Ascending aorta (tissue), 2 donors: ENCODE measurements around the gene RUFY1. TPM values are rescaled to one million over a fixed set of nuclear protein-coding genes. Genes with fewer than 3 reads are reported as not detected.

Experiments used
- DNase-seq, 2 donors: peaks; one replicate each; pipeline ENCODE4 v3.0.0-alpha.2; 2019; ENCODE audit warnings: low spot score in 2 of 2
- H3K27ac ChIP-seq, 2 donors: fragments of 200-600 bp; sonication (generic); one replicate each; pipeline ENCODE4 v1.5.1; 2016 to 2017; ENCODE audit warnings: mild to moderate bottlenecking in 1 of 2
- H3K27me3 ChIP-seq: fragments of 200-600 bp; sonication (generic); one replicate; pipeline ENCODE4 v1.5.1; 2017
- H3K36me3 ChIP-seq, 2 donors: fragments of 200-600 bp; sonication (generic); one replicate each; pipeline ENCODE4 v1.5.1; 2016
- H3K4me1 ChIP-seq, 2 donors: fragments of 200-600 bp; sonication (generic); one replicate each; pipeline ENCODE4 v1.5.1; 2016 to 2017; ENCODE audit warnings: mild to moderate bottlenecking in 1 of 2
- H3K4me3 ChIP-seq, 2 donors: fragments of 200-600 bp; sonication (generic); one replicate each; pipeline ENCODE4 v1.5.1; 2016 to 2017; ENCODE audit warnings: mild to moderate bottlenecking in 1 of 2
- H3K9me3 ChIP-seq, 2 donors: fragments of 200-600 bp; sonication (generic); one replicate each; pipeline ENCODE4 v1.5.1; 2016
- intact Hi-C: fragments of 100-400 bp; cut with DNase I; formaldehyde crosslinking; loops from one replicate; pipeline ENCODE4 v1.15.1; 2023
- total RNA-seq: library from RNA; depleted of rRNA; stranded (reverse); fragments of >200 nt; gene quantifications from one replicate; pipeline ENCODE4 v1.1.0, GENCODE V29; 2016
- TF ChIP-seq, protein P1 (sequence below), 3 experiments: fragments of 200-600 bp in 2 of 3; fragments of 450-650 bp in 1 of 3; sonication (generic) in 2 of 3; IDR thresholded peaks; one replicate each; pipeline ENCODE4 v1.5.1; 2016 to 2019; ENCODE audit warnings: antibody characterized with exemption in 3 of 3, mild to moderate bottlenecking in 1 of 3, moderate library complexity in 1 of 3

Gene RUFY1
- total RNA-seq, 1 donor from 2014 or later = 12.2 TPM

- no peak for DNase-seq
- no peaks in the 10 kb centered on the region for H3K27me3 ChIP-seq
- peaks cover 70 to 88% of the 10 kb centered on the region in 2 donors for H3K36me3 ChIP-seq
These were observed 59.4 kb downstream of the RUFY1 start for GRCh38 chr5:179609834-179610108.

DNA sequence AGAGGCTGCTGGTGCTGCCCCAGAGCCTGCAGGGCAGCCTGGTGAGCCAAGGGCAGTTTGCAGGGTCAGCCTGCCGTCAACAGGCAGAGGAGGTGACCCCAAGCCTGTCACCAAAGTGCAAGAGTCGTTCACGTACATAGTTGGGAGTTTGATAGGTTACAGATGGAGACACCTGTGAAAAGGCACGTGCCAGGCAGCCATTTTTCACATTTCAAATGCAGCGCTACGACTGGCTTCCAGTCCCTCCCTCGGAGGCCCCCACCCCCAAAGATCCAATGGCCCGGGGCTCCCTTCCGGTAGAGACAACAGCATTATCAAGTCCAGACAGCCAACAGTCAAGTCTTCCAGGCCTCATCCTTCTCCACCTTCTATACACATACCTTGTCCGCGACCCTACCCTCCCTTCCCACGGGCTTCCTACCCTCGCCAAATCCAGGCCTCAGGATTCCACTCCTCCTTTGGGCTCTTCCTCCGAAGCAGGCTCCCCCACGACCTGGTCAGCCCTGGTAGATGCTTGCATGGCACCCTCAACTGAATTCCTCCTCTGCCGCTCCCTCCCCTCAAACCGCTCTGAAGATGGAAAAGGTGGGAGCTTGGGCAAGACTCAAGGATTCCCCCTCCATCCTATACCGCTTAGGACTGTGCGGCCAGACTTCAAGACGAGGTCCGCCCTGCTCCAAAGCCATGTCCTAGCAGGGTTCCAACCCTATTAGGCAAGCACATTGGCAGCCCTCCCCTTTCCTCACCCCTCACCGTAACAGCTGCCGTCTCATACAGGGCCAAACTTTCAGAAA is 60.0 kb downstream of the RUFY1 start:
- H3K27me3 ChIP-seq = no peaks in the 10 kb centered on the region
- DNase-seq = no peak
- H3K27ac ChIP-seq = peak overlapping the region in 1 of 2 donors; percentile 31
- TF ChIP-seq, protein P1, sequence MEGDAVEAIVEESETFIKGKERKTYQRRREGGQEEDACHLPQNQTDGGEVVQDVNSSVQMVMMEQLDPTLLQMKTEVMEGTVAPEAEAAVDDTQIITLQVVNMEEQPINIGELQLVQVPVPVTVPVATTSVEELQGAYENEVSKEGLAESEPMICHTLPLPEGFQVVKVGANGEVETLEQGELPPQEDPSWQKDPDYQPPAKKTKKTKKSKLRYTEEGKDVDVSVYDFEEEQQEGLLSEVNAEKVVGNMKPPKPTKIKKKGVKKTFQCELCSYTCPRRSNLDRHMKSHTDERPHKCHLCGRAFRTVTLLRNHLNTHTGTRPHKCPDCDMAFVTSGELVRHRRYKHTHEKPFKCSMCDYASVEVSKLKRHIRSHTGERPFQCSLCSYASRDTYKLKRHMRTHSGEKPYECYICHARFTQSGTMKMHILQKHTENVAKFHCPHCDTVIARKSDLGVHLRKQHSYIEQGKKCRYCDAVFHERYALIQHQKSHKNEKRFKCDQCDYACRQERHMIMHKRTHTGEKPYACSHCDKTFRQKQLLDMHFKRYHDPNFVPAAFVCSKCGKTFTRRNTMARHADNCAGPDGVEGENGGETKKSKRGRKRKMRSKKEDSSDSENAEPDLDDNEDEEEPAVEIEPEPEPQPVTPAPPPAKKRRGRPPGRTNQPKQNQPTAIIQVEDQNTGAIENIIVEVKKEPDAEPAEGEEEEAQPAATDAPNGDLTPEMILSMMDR (IDR thresholded peaks at IDR 0.05) = no peak
- intact Hi-C loops = loop anchor here (5.0 kb wide), 1 partner anchor 48 kb away; no protein-coding TSS in a partner anchor
- H3K4me1 ChIP-seq = peaks cover 0 to 8% of the 10 kb centered on the region in 2 donors
- no peaks in the 10 kb centered on the region for H3K9me3 ChIP-seq
- H3K36me3 ChIP-seq = peaks cover 75 to 91% of the 10 kb centered on the region in 2 donors
- H3K4me3 ChIP-seq = no peak overlapping the region

More at GRCh38 chr5:179609834-179610108, 59.4 kb downstream of the RUFY1 start:
- Histone ChIP-seq H3K9me3 (no peaks in the 10 kb centered on the region), H3K4me3 (no peak overlapping the region), H3K4me1 (peaks cover 0 to 8% of the 10 kb centered on the region in 2 donors), H3K27ac (no peak overlapping the region)
- intact Hi-C loops = loop anchor here (5.0 kb wide), 1 partner anchor 47 kb away; no protein-coding TSS in a partner anchor
- TF ChIP-seq, protein P1 (IDR thresholded peaks at IDR 0.05) = no peak

- intact Hi-C loops = loop anchor here (5.0 kb wide), 1 partner anchor 49 kb away; no protein-coding TSS in a partner anchor
These were observed 60.5 kb downstream of the RUFY1 start for GRCh38 chr5:179610903-179611265.

GRCh38 chr5:179612577-179613459 is 62.5 kb downstream of the RUFY1 start:
- DNase-seq = no peak
- H3K4me1 ChIP-seq = peaks cover 3 to 17% of the 10 kb centered on the region in 2 donors
- no peaks in the 10 kb centered on the region for H3K27me3 ChIP-seq
- H3K9me3 ChIP-seq = no peaks in the 10 kb centered on the region
- H3K27ac ChIP-seq = no peak overlapping the region
- no peak overlapping the region for H3K4me3 ChIP-seq
- intact Hi-C loops = loop anchor here (5.0 kb wide), 1 partner anchor 51 kb away; no protein-coding TSS in a partner anchor
- H3K36me3 ChIP-seq = peaks cover 90 to 93% of the 10 kb centered on the region in 2 donors
- TF ChIP-seq, protein P1 (IDR thresholded peaks at IDR 0.05) = no peak

More at GRCh38 chr5:179610903-179611265, 60.5 kb downstream of the RUFY1 start:
- TF ChIP-seq, protein P1 (IDR thresholded peaks at IDR 0.05) = no peak
- no peak for DNase-seq
- H3K36me3 ChIP-seq = peaks cover 79 to 91% of the 10 kb centered on the region in 2 donors
- H3K9me3 ChIP-seq = no peaks in the 10 kb centered on the region
- no peaks in the 10 kb centered on the region for H3K27me3 ChIP-seq
- peaks cover 2 to 11% of the 10 kb centered on the region in 2 donors for H3K4me1 ChIP-seq
- peak overlapping the region in 1 of 2 donors; percentile 31 for H3K27ac ChIP-seq
- no peak overlapping the region for H3K4me3 ChIP-seq

GRCh38 chr5:179613460-179614071 is 63.2 kb downstream of the RUFY1 start:
- Histone ChIP-seq H3K36me3 (peaks cover 90 to 94% of the 10 kb centered on the region in 2 donors), H3K27ac (no peak overlapping the region), H3K4me1 (peaks cover 3 to 20% of the 10 kb centered on the region in 2 donors), H3K4me3 (peak overlapping the region in 1 of 2 donors; percentile 8), H3K27me3 (no peaks in the 10 kb centered on the region), H3K9me3 (no peaks in the 10 kb centered on the region)
- intact Hi-C loops = loop anchor here (5.0 kb wide), 1 partner anchor 51 kb away; no protein-coding TSS in a partner anchor
- no peak for DNase-seq
- TF ChIP-seq, protein P1 (IDR thresholded peaks at IDR 0.05) = no peak
